ENCODE data around the gene PTPN2.

DNA sequence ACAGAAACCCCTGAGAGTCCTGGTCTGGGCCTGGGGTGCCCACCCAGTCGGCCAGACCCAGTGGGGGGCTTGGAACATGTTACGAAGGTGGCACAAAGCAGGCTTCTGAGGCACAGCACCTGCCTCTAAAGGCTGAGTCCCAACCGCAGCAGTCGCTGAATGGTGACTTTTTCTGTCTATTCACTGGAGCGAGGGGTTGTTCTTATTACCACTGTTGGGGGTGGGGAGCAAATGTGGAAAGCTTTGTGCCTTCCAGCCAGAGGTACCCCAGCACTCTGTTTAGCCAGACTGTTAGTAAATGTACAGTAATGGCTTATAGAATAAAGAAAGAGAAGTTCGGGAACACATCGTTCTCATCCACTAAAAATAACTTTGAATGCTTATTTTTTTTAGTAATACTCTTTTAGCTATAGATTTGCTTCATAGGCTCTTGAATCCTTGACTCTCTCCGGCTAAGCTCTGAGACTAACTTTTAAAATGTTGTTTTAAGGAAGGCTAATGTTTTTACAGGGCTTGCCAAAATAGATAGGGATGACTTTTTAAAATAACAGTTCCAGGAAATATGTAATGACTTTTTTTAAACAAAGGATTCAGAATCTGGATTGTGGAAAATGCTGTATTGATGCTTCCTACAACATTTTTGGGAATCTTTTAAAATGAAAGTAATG, 23.4 kb upstream of the PTPN2 start:
- TF ChIP-seq CTCF (IDR thresholded peaks at IDR 0.05; ENCODE audit: low read depth, low read length) (no peak), EZH2phosphoT487 (IDR thresholded peaks at IDR 0.05; ENCODE audit: low read depth) (no peak)
